Ishikawa (cell line): ENCODE data around the gene RMDN3.
A peak's percentile ranks its signal among the peaks of the same experiment; 100 is the strongest.

ENCODE experiments used
- CEBPB ChIP-seq: IDR thresholded peaks from 2 replicates; pipeline ENCODE4 v1.6.1; 2012
- CREB1 ChIP-seq: IDR thresholded peaks from 2 replicates; pipeline ENCODE4 v1.6.1; 2012; ENCODE audit warnings: low read depth
- EGR1 ChIP-seq: IDR thresholded peaks from 2 replicates; pipeline ENCODE4 v1.6.1; 2012
- EP300 ChIP-seq: IDR thresholded peaks from 2 replicates; pipeline ENCODE4 v1.6.1; 2012; ENCODE audit warnings: borderline replicate concordance
- FOXM1 ChIP-seq: IDR thresholded peaks from 2 replicates; pipeline ENCODE4 v1.6.1; 2012; ENCODE audit warnings: low read depth, borderline replicate concordance
- NFIC ChIP-seq: IDR thresholded peaks from 2 replicates; pipeline ENCODE4 v1.6.1; 2012
- RAD21 ChIP-seq: IDR thresholded peaks from 2 replicates; pipeline ENCODE4 v1.6.1; 2012; ENCODE audit warnings: low read depth
- TAF1 ChIP-seq: IDR thresholded peaks from 2 replicates; pipeline ENCODE4 v1.6.1; 2012; ENCODE audit warnings: low read depth, mild to moderate bottlenecking
- TCF12 ChIP-seq: IDR thresholded peaks from 2 replicates; pipeline ENCODE4 v1.6.1; 2012; ENCODE audit warnings: low read depth
- TEAD4 ChIP-seq: IDR thresholded peaks from 2 replicates; pipeline ENCODE4 v1.6.1; 2012
- YY1 ChIP-seq: IDR thresholded peaks from 2 replicates; pipeline ENCODE4 v1.6.1; 2012; ENCODE audit warnings: low read depth
- ZBTB7A ChIP-seq: IDR thresholded peaks from 2 replicates; pipeline ENCODE4 v1.6.1; 2012; ENCODE audit warnings: low read depth
- TF ChIP-seq, protein P1 (sequence below): IDR thresholded peaks from 2 replicates; pipeline ENCODE4 v1.6.1; 2012
- TF ChIP-seq, protein P2 (sequence below): IDR thresholded peaks from 2 replicates; pipeline ENCODE4 v1.6.1; 2012
- TF ChIP-seq, protein P3 (sequence below): IDR thresholded peaks from 2 replicates; pipeline ENCODE4 v1.6.1; 2012; ENCODE audit warnings: low read depth, mild to moderate bottlenecking

RMDN3 gene

DNA sequence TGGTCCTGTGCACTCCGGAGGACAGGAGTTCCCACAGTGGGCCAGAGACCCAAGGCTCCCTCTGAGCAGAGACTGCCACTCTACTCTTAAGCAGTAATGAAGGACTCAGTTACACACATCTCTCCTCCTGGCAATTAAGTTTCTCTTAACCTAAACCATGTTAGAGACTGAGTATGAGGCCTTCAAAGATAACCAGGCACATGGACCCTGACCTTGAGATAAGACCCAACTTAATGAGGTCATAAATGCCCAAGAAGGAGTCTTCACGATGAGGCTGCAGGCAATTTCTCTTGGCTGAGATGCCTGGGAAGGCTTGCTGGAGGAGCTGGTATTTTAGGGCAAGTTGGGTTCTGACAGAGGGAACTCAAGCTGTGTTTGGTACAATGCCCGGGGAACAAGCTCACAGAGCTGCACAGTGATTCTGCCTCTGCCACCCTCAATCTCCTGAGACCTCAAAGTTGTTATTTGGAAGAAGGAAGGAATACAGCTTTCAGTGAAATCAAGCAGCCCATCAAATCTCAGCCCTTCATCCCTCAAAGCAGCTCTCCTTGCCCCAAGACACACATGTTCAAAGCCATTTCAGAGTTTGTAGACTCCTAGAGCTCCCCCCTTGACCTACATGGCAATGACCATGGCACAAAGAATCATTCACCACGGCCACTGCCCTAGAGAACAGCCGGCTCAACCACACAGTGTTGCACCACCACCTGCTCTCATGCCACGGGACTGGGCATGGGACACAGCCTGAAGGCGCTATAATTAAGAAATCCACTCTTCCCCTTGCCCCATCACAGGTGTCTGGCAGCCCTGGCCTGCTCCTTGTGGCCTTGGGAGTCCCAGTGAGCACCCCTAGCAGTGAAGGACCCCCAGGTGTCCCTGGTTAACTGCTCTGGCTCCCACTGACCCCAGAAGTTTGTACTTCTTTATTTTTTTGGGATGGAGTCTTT is 7.1 kb downstream of the RMDN3 start:
- TF ChIP-seq TAF1 (no peak), TEAD4 (no peak), CEBPB (no peak), FOXM1 (no peak), NFIC (no peak), CREB1 (no peak), EGR1 (no peak), TCF12 (no peak)
- TF ChIP-seq, protein P1, sequence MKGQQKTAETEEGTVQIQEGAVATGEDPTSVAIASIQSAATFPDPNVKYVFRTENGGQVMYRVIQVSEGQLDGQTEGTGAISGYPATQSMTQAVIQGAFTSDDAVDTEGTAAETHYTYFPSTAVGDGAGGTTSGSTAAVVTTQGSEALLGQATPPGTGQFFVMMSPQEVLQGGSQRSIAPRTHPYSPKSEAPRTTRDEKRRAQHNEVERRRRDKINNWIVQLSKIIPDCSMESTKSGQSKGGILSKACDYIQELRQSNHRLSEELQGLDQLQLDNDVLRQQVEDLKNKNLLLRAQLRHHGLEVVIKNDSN, result no peak

DNA sequence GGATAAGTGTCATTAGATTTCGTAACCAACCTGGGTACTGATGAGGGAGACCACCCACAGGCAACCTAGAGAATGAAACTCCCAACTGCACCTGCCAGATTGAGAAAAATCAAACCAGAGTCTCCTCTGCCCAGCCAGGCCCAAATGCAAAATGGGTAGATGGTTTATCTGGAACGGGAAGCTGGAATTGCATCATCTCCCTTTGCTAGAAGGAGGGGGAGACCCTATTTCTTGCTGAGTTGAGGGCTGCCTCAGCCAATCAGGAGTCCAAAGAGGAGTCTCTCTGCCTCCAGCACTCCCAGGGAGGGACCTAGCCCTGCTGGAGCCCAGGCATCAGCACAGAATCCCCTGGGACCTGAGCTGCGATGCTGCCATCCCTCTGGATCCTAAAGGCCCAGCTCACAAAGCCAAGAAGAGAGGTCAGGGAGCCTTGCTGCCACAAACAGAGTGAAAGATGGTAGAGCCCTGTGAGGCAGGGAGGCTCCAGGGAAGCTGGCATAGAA is 8.1 kb downstream of the RMDN3 start:
- TF ChIP-seq EGR1 (no peak), YY1 (no peak), CEBPB (peak; percentile 36; the same call in 1 of the 2 replicates), EP300 (no peak)

DNA sequence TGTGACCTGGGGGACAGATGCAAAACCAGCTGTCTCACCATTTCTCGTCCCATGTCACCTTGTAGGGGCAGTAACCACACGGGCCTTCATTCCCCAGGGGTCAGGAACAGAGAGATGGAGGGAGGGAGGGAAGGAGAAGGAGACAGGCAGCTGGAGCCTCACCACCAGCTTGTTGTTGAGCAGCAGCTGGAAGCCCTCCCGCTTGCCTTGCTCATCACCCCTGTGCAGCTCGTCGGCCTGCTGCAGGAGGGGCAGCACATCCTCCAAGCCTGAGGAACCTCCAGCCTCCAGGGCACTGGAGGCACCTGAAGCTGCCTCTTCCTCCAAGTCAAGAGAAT is 10.3 kb downstream of the RMDN3 start:
- TF ChIP-seq TAF1 (no peak), CREB1 (no peak), TEAD4 (no peak), RAD21 (no peak), FOXM1 (no peak), ZBTB7A (no peak), YY1 (no peak), EP300 (no peak), EGR1 (no peak), CEBPB (no peak), NFIC (no peak), TCF12 (no peak)
- TF ChIP-seq, protein P2, sequence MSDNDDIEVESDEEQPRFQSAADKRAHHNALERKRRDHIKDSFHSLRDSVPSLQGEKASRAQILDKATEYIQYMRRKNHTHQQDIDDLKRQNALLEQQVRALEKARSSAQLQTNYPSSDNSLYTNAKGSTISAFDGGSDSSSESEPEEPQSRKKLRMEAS, result no peak
- TF ChIP-seq, protein P3, sequence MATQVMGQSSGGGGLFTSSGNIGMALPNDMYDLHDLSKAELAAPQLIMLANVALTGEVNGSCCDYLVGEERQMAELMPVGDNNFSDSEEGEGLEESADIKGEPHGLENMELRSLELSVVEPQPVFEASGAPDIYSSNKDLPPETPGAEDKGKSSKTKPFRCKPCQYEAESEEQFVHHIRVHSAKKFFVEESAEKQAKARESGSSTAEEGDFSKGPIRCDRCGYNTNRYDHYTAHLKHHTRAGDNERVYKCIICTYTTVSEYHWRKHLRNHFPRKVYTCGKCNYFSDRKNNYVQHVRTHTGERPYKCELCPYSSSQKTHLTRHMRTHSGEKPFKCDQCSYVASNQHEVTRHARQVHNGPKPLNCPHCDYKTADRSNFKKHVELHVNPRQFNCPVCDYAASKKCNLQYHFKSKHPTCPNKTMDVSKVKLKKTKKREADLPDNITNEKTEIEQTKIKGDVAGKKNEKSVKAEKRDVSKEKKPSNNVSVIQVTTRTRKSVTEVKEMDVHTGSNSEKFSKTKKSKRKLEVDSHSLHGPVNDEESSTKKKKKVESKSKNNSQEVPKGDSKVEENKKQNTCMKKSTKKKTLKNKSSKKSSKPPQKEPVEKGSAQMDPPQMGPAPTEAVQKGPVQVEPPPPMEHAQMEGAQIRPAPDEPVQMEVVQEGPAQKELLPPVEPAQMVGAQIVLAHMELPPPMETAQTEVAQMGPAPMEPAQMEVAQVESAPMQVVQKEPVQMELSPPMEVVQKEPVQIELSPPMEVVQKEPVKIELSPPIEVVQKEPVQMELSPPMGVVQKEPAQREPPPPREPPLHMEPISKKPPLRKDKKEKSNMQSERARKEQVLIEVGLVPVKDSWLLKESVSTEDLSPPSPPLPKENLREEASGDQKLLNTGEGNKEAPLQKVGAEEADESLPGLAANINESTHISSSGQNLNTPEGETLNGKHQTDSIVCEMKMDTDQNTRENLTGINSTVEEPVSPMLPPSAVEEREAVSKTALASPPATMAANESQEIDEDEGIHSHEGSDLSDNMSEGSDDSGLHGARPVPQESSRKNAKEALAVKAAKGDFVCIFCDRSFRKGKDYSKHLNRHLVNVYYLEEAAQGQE, result no peak
- TF ChIP-seq, protein P1, result no peak

DNA sequence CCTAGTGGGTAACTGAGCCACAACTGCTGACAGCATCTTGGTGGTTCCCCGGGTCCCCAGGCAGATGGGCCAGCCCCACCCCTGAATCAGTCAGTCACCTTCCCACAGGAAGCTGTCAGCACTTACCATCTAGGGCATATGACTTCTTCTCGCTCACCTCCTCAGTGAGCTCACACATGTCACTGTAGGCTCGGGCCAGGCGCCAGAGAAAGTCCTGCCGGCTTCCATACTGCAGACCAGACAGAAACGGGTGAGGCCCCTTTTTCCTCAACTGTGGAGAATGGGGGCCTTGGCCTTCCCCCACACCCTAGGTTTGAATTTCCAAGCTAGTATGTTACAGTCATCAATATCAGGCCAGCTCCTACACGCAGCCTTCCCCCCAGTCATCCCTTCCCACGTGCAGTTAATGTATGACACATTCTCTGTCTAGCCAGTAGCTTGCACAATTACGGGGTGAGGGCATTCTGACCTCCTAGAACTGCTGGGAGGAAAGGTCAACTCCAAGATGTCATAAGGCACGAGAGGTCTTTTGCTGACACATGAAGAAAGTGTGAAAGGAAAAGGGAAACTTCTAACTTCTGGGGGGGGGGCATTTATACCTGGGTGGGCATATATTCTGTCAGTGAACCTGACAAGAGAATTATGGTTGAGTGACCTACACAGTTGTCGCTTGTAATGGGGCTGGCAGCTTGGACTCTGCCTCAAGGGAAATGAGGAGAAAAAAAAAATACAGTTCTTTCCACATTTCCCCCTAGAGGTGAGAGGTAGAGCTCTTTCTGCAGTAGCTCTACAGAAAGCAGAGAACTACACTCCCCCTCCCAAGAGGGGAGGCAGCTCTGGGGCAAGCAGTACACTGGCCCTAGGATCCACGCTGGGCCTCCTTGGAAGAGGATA is 10.9 kb downstream of the RMDN3 start:
- TF ChIP-seq CEBPB, result no peak
- TF ChIP-seq EP300, result no peak
- TF ChIP-seq RAD21, result no peak
- no peak for TF ChIP-seq FOXM1
- TF ChIP-seq CREB1, result no peak
- TF ChIP-seq ZBTB7A, result no peak
- TF ChIP-seq TEAD4, result no peak
- TF ChIP-seq, protein P3, result no peak
- TF ChIP-seq, protein P2, result no peak
- TF ChIP-seq EGR1, result no peak
- TF ChIP-seq YY1, result no peak
- no peak for TF ChIP-seq TCF12
- TF ChIP-seq, protein P1, result no peak
